ENCODE data around the gene LINC01488. TPM values are rescaled to one million over a fixed set of nuclear protein-coding genes. Genes with fewer than 3 reads are reported as not detected.

Gene LINC01488
- total RNA-seq, 6 donors from 2014 or later = not detected

- H3K4me1 ChIP-seq = peaks cover 29 to 30% (median 29%) of the 10 kb centered on the region in 4 donors
- DNase-seq (no peak), ATAC-seq (ENCODE audit: low FRiP score in 2 of 2) (no peak)
- no peak overlapping the region for H3K27ac ChIP-seq
- H3K4me3 ChIP-seq = no peak overlapping the region
- no peaks in the 10 kb centered on the region for H3K36me3 ChIP-seq
- 63 to 67% methylated on average over 6 of the region's 6 CpGs for whole genome bisulfite sequencing, 2 donors
- TF ChIP-seq POLR2A (IDR thresholded peaks at IDR 0.05) = no peak
- TF ChIP-seq EP300 (IDR thresholded peaks at IDR 0.05) = no peak
- no peak for TF ChIP-seq POLR2AphosphoS5 (IDR thresholded peaks at IDR 0.05)
- no peak for TF ChIP-seq CTCF (IDR thresholded peaks at IDR 0.05)
- no peaks in the 10 kb centered on the region for H3K27me3 ChIP-seq
- no peaks in the 10 kb centered on the region for H3K9me3 ChIP-seq
Measured at GRCh38 chr11:69452206-69452987, 29.1 kb upstream of the LINC01488 start.

GRCh38 chr11:69453151-69453550 lies 28.3 kb upstream of the LINC01488 start:
- H3K27me3 ChIP-seq = no peaks in the 10 kb centered on the region
- WGBS, 2 donors = 64 to 91% methylated on average over 4 to 6 of the region's 6 CpGs
- H3K27ac ChIP-seq = no peak overlapping the region
- no peaks in the 10 kb centered on the region for H3K36me3 ChIP-seq
- no peak overlapping the region for H3K4me3 ChIP-seq
- peaks cover 21 to 23% (median 22%) of the 10 kb centered on the region in 4 donors for H3K4me1 ChIP-seq
- H3K9me3 ChIP-seq = no peaks in the 10 kb centered on the region
- ATAC-seq (ENCODE audit: low FRiP score in 2 of 2) = no peak
- DNase-seq = no peak
- no peak for TF ChIP-seq EP300 (IDR thresholded peaks at IDR 0.05)

GRCh38 chr11:69454018-69454417 lies 27.4 kb upstream of the LINC01488 start:
- DNase-seq (no peak), ATAC-seq (ENCODE audit: low FRiP score in 2 of 2) (no peak)
- TF ChIP-seq CTCF (IDR thresholded peaks at IDR 0.05) (no peak), POLR2A (IDR thresholded peaks at IDR 0.05) (no peak), EP300 (IDR thresholded peaks at IDR 0.05) (no peak), POLR2AphosphoS5 (IDR thresholded peaks at IDR 0.05) (no peak)
- no peaks in the 10 kb centered on the region for H3K27me3 ChIP-seq
- WGBS, 2 donors = 95 to 98% methylated on average over 7 of the region's 7 CpGs
- H3K4me1 ChIP-seq = peaks cover 12 to 15% (median 13%) of the 10 kb centered on the region in 4 donors
- H3K27ac ChIP-seq = no peak overlapping the region
- H3K4me3 ChIP-seq = no peak overlapping the region
- H3K9me3 ChIP-seq = no peaks in the 10 kb centered on the region
- no peaks in the 10 kb centered on the region for H3K36me3 ChIP-seq

GRCh38 chr11:69455969-69456368 lies 25.5 kb upstream of the LINC01488 start:
- Histone ChIP-seq H3K9me3 (peaks cover 0 to 8% (median 1%) of the 10 kb centered on the region in 4 donors), H3K36me3 (no peaks in the 10 kb centered on the region), H3K4me1 (no peaks in the 10 kb centered on the region), H3K4me3 (no peak overlapping the region), H3K27me3 (no peaks in the 10 kb centered on the region), H3K27ac (no peak overlapping the region)
- 67 to 74% methylated on average over 3 to 4 of the region's 4 CpGs for WGBS, 2 donors
- DNase-seq = no peak
- TF ChIP-seq POLR2A (IDR thresholded peaks at IDR 0.05) (no peak), POLR2AphosphoS5 (IDR thresholded peaks at IDR 0.05) (no peak)
- peak in 1 of 2 donors; percentile 12 for ATAC-seq (ENCODE audit: low FRiP score in 2 of 2)

GRCh38 chr11:69456712-69457111 lies 24.8 kb upstream of the LINC01488 start:
- H3K36me3 ChIP-seq = no peaks in the 10 kb centered on the region
- no peaks in the 10 kb centered on the region for H3K4me1 ChIP-seq
- no peak overlapping the region for H3K27ac ChIP-seq
- H3K4me3 ChIP-seq = no peak overlapping the region
- WGBS, 2 donors = 93 to 98% methylated on average over 3 to 4 of the region's 4 CpGs
- no peak for DNase-seq
- no peak for ATAC-seq (ENCODE audit: low FRiP score in 2 of 2)
- peaks cover 0 to 12% (median 6%) of the 10 kb centered on the region in 4 donors for H3K9me3 ChIP-seq
- TF ChIP-seq EP300 (IDR thresholded peaks at IDR 0.05) = no peak
- no peak for TF ChIP-seq CTCF (IDR thresholded peaks at IDR 0.05)
- no peak for TF ChIP-seq POLR2AphosphoS5 (IDR thresholded peaks at IDR 0.05)
- no peak for TF ChIP-seq POLR2A (IDR thresholded peaks at IDR 0.05)
- H3K27me3 ChIP-seq = no peaks in the 10 kb centered on the region

Data from upper lobe of left lung (tissue), 6 donors.